WI38 (cell line): ENCODE data around the gene HDC.

Source experiments
- H3K4me3 ChIP-seq: 2 replicates; pipeline ENCODE4 v1.5.1; 2011; ENCODE audit warnings: low read depth, mild to moderate bottlenecking, control low read depth, low read length
- CTCF ChIP-seq: IDR thresholded peaks from 2 replicates; pipeline ENCODE4 v1.5.1; 2012; ENCODE audit warnings: low read depth, mild to moderate bottlenecking, control low read depth, low read length

Gene HDC

GRCh38 chr15:50289749-50290148 lies 24.2 kb upstream of the HDC start:
- no peak overlapping the region for H3K4me3 ChIP-seq
- no peak for TF ChIP-seq CTCF

GRCh38 chr15:50287324-50288116 lies 22.0 kb upstream of the HDC start:
- no peak overlapping the region for H3K4me3 ChIP-seq
- TF ChIP-seq CTCF = no peak

- TF ChIP-seq CTCF = no peak
- no peak overlapping the region for H3K4me3 ChIP-seq
Measured at GRCh38 chr15:50281427-50281826, 15.9 kb upstream of the HDC start.

- no peak overlapping the region for H3K4me3 ChIP-seq
- no peak for TF ChIP-seq CTCF
Measured at GRCh38 chr15:50280271-50280670, 14.7 kb upstream of the HDC start.

- TF ChIP-seq CTCF = no peak
Measured at GRCh38 chr15:50278496-50278895, 13.0 kb upstream of the HDC start.

GRCh38 chr15:50277370-50277769 lies 11.8 kb upstream of the HDC start:
- no peak overlapping the region for H3K4me3 ChIP-seq
- TF ChIP-seq CTCF = no peak

More at GRCh38 chr15:50278496-50278895, 13.0 kb upstream of the HDC start:
- H3K4me3 ChIP-seq = no peak overlapping the region

- TF ChIP-seq CTCF = no peak
- no peak overlapping the region for H3K4me3 ChIP-seq
Measured at GRCh38 chr15:50275908-50276307, 10.4 kb upstream of the HDC start.
